DLD1 (cell line): ENCODE results near the gene SERP2.

ENCODE experiments used
- in situ Hi-C: cut with HindIII; loops from 2 replicates; pipeline ENCODE4 v1.10.0; 2017; ENCODE audit warnings: low sequenced_read_pairs

Gene SERP2

DNA sequence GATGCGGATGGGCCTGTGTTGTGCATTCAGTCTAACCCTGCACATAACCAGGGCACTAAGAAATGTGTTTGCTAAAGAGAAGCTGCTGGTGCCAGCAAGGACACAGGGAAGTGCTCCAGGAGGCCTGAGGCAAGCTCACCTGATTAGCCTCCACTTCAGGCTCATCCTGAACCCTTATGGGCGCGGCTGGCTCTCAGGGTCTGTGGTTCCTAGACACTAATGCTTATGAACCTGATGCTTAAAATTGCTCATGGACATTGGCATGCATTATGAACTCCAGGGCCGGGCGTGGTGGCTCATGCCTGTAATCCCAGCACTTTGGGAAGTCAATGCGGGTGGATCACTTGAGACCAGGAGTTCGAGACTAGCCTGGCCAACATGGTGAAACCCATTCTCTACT lies 34.3 kb downstream of the SERP2 start:
- in situ Hi-C loops: no loop called here

DNA sequence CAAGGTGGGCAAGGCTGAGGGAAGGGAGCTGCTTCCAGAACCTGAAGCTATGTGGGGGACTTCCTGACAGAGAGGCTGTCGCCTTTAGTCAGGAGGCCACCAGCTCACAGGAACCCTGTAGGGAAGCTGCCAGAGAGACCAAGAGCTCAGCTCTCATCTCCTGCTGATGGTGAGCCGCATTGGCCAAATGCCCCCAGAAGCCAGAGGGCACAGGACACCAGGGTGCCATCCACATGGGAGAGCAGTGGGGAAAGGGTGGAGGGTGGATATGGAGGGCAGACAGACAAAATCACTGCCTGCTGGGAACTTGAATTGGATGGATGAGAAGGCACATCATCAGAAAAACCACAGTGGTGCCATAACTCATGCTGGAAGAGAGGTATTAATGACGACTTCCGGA lies 36.0 kb downstream of the SERP2 start:
- in situ Hi-C loops: no loop called here

DNA sequence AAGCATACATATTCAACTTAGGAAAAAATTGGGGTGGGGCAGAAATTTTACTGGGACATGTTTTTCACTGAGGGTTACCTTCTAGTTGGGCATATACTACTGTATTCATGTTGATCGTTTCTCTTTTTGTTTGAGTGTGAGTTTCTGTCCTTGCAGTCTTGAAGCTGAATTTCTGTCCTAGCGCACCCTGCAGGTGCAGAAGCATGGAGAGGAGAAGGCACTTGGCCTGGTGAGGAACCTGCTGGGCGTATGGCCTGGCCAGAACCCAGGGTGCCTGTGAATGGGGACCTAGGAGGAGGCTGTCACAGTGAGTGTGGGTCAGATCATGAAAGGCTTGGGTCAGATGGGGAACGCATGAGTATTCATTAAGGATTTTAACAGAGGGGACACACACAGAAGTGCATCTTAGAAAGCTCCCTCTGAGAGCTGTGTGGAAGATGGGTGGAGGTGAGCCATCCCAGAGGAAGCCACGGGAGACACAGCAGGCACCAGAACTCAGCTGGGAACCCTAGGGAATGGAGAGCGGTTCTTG lies 36.8 kb downstream of the SERP2 start:
- in situ Hi-C loops: no loop called here

DNA sequence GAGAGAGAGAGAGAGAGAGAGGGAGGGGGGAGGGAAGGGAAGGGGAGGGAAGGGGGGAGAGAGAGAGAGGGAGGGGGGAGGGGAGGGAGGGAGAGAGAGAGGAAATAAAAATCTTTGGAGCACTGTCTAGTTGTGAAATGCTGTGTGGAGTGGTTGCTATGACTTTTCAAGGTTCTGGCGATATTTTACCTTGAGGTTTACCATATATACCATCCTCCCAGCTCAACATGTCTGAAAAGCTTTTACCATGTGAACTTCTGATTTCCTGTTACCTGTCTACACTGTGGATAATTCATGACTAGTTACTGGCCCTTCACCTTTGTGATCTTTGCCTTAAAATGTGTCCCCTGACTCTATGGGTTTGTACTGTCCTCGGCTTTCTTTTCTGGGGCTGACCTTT lies 38.2 kb downstream of the SERP2 start:
- in situ Hi-C loops: no loop called here

DNA sequence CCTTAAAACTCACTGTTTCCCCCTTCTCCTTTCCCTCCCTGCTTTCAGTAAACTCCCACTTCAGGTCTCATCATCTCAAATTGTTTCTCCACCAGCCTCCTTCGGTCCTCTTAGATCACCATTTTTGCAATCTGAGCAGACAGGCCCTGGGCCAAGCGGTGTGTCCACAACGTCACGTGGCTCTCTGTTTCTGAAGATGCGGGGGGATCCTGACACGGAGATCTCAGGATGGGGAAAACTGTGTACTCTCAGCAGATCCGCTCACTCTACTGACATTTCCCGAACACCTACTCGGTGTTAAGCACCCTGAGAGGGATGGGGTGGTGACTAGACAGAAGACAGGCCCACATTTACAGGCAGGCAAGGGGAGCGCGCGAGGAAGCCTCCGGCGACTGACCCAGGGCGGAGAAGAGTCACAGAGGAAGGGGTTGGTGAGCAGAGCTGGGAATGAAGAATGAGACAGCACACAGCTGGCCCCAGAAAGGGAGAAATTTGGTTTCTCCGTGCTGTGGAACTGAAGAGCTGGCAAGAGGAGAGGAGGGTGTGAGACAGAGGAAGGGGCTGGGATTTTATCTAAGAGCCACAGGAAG lies 38.8 kb downstream of the SERP2 start:
- in situ Hi-C loops: no loop called here

DNA sequence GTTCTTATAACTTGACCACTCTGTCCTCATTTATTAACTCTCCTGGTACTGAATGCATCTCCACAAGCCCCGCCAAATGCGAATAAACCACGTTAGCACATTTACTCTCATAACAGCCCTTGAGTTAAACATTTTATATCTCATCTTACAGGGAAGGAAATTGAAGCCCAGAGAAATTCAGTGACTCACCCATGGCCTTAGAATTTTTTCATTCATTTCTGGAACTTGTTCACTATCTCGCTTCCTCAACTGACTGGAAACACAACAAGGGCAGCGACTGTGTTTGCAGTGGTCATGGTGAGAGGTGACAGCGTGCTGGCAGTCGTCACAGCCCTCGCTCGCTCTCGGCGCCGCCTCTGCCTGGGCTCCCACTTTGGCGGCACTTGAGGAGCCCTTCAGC lies 39.5 kb downstream of the SERP2 start:
- in situ Hi-C loops: no loop called here

DNA sequence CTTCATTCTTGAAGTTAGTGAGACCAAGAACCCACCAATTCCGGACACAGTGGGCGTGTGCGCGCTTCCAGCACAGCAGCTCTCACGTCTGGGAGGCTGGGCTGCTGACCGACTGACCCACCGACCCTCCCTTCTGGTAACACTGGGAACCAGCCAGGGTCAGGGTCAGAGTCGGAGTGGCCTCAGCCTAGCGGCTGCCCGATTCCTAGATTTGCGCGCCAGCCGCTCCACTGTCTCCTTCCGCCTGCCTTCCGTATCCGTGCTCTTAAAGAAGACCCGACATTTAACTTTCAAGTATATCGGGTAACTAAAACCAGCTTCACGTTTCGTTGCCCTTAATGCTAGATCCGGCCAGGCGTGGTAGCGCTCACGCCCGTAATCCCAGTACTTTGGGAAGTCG lies 41.1 kb downstream of the SERP2 start:
- in situ Hi-C loops: no loop called here

DNA sequence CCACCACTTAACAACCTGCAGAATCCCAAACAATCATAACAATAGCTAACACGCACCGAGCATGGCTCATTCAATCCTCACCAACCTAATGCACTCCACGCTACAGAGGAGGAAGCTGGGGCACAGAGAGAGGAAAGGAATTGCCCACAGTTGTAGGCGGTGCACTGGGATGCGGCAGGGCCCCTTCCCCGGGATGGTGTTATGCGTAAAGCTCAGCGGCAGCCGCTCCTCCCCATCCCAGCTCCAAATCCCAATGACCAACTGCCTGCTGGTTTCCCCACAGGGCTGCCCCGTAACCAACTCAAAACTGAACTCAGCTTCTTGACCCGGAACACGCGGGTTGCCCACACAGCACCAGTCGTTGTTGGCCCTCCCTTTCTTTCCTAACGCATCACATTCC lies 42.2 kb downstream of the SERP2 start:
- in situ Hi-C loops: no loop called here

DNA sequence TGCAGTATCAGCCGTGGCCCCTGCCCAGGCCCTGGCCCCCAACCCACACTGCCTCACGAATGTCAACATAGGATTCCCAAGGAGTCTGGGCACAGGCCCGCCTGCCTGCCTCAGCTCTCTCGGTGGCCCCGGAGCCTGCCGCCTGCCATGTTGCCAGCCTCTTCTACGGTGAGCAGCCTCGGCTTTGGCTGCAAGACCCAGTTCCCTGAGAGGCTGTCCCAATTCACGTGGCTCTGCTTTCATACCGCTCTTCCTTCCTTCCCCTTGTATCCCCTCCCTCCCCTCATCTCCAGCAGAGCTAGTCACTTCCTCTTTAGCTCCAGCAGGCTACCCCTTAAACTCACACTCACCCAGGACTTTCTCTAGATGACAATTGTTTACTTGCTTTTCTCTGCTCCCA lies 42.7 kb downstream of the SERP2 start:
- in situ Hi-C loops: no loop called here

DNA sequence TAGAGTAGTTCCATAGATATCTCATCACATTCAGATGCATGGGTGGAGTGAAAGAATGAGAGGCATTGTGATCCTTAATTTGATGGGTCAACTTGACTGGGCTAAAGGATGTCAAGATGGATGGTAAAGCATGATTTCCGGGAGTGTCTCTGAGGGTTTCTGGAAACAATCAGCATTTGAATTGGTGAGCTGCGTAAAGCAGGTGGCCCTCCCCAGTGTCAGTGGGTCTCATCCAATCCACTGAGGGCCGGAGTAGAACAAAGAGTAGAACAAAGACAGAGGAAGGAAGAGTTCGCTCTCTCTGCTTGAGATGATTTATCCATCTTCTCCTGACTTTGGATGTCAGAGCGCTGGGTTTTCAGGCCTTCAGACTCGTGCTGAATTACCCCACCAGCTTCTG lies 43.1 kb downstream of the SERP2 start:
- in situ Hi-C loops: no loop called here

DNA sequence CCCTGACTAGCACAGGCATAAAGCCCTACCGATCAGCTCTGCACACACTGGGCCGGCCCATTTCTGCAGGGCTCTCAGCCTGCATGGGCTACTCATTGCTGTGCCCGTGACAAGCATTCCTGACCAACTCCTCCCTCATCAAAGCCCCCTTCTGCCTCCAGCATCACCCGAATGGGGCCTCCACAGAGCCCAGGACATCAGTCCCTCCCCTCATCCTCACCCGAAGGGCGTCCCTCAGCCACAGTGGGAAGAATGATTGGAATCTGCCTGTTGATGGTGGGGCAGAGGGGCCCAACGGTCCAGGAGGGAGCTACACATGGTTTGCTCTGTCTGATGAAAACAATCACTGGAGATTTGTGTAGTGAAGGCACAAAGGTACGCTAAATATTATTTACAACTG lies 43.8 kb downstream of the SERP2 start:
- in situ Hi-C loops: no loop called here

DNA sequence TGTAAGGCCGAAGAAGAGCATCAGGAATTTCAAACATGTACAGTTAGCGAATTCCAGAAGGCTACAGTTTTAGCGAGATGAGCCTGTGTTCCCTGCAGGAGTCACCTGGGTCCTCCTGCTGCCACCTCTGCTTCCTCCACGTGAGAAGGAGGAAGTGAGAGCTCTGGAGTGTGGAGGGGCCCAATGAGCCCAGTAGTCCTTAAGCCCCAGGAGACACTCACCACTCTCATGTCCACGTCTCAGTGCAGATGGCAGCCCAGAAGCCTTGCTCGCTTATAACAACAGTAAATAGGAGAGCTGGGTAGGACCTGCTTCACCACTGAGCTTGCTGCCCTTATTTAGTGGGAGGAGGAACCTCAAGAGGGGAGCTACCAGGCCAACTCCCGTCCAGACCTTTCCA lies 44.3 kb downstream of the SERP2 start:
- in situ Hi-C loops: no loop called here

DNA sequence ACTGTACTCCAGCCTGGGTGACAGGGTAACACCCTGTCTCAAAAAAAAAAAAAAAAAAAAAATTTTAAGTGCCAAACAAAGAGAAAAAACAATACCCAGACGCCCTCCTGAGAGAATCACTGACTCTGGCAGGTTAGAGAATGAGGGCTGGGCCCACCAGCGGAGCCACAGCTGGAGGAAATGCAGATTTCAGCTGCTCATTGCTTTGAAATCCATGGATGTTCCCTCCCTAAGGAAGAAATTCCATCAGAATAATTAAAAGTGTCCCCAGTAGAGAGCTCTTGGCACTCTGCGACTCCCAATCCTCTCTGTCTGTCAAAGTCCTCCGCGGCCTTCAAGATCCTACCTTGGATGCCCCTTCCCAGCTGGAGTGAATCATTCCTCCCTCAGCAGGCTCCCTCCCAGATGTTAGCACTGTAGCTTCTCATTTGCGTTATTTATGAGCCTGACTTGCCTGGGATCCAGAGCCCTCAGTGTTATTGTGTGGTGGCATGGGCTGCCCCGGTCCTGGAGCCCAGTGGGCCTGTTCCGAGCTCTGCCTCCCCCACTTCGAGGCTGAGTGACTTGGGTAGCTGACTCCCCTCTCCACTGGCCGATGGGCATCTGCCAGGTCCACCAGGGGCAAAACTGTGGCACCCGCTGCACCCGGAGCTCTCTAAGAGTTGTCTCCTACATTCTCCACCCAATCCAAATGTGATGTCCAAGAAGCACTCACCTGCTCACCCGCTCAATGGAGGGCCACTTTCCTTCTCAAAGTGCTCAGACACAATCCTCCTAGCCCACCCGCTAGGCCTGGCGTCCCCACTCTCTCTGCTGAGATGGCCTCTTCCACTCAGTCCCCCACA lies 47.0 kb downstream of the SERP2 start:
- in situ Hi-C loops: no loop called here

DNA sequence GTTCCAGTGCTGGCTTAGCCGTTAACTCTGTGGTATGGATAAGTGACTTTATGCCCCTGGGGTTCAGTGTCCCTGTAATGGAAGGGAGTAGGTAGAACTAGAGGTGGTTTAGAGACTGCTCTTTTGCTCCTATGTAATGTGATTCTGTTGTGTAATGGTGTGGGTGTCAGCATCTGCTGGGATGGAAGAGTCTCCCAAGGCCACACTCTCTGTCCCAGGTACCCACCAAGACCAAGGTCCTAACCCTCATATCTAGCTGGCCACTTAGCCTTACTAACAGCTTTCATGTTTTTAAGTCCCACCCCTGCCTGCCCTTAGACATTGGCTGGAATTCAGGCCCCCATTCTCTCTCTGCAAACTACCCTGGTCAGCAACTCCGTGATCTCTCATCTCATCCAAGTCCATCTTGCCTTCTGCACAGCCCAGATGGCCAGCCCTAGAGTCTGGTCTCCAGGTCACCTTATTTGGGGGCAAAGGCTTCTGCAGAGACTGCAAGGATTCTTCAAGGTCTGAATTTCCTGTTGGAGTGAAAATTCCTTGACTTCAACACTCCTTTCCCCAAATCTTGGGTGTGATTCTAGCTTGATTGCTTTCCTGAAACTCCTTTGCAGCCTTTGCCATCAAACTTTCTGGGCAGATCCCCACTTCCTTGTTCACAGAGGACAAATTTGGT lies 48.4 kb downstream of the SERP2 start:
- in situ Hi-C loops: no loop called here

DNA sequence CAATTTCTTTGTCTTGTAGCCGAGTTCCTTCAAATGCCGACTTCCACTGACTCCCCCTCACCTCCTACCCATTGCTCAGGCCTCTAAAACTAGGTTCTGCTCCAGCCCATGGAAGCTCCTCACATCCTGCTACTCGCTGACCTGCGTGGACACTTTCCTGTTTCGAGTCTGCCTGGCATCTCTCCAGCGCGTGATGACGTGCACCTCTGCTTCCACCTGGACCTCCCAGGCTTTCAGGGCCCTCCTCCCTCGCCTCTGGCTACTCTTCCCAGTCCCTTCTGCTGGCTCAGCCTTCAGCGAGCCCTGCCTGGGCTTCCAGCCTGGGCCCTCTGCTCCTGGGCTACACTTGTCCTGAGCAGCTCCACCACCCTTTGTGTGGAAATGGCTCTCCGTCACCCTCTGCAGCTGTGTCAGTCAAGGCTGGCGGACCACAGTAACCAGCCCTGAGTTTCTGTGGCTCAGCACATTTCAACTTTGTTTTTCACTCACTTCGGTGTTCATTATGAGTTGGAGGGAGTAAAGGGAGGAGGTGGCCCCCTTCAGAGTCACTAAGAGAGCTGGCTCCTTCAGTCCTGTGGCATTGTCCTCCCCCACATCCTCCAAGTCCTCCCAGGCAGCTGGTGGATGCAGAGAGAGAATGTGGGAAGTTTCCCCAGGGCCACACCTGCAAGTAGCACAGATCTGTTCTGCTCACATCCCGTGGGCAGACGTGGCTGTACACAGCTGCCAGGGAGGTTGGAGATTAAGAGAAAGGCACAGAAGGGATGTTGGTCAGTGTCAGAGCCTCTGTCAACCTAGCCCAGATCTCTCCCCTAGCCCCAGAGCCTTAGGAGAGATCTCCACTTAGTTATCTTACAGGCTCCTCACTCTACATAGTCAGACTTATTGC lies 49.4 kb downstream of the SERP2 start:
- in situ Hi-C loops: no loop called here

DNA sequence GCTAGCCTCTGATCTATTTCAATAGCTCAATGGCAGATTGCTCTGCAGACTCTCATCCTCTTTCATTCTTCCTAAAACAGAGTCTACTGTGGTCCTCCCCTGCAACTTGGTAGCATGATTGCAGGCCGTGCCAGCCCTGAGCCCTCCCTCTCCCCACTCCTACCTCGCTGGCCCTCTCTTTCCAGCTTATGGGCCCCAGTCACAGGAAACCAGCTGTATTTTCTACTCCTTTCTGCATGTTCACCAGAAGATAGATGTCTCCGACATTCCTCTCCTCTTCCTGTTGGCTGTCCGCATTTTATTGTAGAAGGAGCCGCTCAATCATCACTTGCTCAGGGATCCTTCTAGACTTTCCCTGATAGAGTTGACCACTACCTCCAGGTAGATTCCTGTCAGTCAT lies 50.2 kb downstream of the SERP2 start:
- in situ Hi-C loops: no loop called here

DNA sequence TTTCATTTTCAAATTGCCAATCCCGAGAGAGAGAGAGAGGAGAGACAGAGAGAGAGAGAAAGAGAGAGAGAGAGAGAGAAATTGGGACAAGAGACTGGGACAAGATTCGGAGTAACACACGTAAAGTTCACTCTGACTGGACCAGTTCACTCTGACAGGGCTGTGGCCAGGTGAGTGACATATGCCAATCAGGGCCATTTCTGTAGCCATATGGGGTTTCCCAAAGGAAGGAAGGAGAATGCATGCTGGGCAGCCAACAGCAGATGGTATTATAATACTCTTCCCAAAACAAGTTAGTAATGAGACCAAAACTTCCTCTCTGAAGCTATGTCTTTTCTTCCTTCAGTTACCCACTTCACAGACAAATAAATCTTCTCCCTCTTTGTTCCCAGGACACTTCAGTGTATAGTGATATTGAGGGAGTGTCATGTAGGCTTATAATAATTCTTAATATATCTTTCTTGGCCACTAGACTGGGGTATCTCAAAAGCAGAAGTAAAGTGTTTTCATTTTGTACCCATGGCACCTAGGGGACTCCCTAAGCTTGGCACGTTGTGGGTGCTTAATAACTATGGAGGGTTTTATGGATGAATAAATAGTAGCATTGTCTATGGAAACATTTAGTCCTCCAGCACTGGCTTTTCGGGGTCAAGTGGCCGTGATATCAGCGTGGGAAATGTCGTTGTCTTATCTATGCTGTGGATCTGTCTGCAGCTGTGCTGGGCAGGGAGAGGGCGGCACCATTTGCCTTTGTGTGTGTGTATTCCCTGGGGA lies 51.6 kb downstream of the SERP2 start:
- in situ Hi-C loops: no loop called here

DNA sequence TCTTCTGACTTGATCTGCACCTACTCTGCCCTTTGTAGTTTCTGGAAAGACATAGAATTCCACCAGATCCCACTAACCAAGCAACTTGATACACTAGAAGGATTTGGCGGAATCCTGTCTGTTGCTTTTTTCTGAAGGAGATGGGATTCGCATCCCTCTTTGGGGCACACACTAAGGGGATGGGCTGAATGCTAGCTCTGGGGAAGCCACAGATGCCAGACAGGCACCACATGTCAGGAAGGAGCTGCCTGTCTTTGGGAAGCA lies 52.1 kb downstream of the SERP2 start:
- in situ Hi-C loops: no loop called here

DNA sequence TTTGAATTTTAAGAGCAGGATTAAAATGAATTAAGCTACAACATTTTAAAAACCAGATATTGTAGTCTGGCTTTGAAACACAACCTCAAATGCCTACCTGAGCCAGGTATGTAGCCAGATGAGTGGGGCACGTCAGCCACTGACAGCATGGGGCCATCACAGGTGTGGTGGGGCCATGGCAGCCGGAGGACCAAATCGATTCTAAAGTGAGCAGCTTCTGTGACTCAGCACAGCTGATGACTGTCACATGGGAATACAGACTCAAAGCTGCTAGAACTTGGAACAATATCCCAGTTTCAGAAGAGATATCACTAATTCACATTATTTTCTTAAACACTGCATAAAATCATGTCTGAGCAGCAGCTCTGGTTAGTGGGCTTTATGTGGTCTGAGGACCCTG lies 52.8 kb downstream of the SERP2 start:
- in situ Hi-C loops: no loop called here

DNA sequence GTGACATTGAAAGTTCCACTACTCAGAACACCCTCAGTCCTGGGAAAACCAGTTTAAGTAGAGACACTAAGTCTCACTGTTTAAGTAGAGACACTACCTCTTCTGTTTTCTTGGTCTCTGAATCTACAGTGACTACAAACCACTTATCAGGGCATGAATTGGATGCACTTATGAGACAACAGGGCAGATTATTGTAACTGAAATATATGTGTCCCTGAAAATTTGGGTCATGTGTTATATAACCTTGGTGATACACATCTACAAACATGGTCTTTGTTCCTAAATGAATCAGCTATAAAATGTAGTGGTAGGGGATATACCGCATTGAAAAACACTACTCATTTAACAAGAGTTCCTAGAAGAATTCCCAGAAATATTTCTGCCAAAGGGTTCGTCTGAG lies 55.7 kb downstream of the SERP2 start:
- in situ Hi-C loops: no loop called here

DNA sequence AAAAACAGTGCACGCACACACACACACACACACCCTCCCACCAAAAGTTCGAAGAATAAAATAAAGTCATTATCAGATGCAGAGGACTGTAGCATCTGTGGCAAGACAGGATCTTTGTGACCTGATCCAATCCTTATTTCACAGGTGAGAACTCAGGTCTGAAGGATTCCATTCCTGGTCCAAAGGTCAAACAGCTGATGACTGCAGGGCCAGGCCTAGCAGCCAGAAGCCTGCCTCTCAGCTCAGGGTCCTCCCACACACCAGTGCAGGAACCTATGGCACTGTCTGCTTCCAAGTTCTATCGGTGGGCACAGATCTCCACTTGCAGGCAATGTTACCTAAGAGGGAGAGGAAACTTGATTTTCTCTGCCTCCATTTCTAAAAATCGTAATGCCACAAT lies 57.5 kb downstream of the SERP2 start:
- in situ Hi-C loops: no loop called here
